HG02642 (cell line): ENCODE data around the gene RASSF6.
A peak's percentile ranks its signal among the peaks of the same experiment; 100 is the strongest.
"Not testable (repeated sequence)": the region's sequence is repeated elsewhere in the genome, so short reads cannot be mapped to it uniquely, and the experiment has no call there.

ENCODE experiments used
- ATAC-seq: cut with Tn5 transposase; IDR thresholded peaks from one replicate; pipeline ENCODE4 v1.9.1; 2021; ENCODE audit warnings: mild to moderate bottlenecking; ENCODE audit not compliant: unreplicated experiment, poor library complexity

The RASSF6 gene

DNA sequence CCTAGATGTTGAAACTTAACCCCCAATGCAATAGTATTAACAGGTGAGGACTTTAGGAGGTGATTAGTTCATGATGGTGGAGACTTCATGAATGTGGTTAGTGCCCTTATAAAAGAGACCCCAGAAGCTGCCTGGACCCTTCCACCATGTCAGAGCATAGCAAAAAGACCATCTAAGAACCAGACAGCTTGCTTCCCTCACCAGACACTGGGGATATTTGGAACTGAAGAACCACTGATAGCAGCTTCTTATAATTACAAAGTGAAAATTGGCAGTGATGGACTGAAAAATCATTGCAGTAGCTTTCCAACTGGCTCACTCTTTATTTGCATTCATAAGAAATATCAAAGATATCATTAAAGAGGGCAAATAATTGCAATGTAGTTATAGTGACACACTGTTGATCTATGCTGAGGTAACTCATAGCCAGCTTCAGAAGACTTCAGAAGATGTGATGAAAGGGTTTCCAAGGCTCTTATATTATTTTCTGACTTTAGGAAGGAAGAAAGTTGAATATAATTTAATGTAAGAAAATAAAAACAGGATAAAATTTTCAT is 5.8 kb downstream of the RASSF6 start:
- no peak for ATAC-seq

- no peak for ATAC-seq
These were observed 7.1 kb downstream of the RASSF6 start for GRCh38 chr4:73613130-73613529.

GRCh38 chr4:73612032-73612431 is 8.2 kb downstream of the RASSF6 start:
- no peak for ATAC-seq

- no peak for ATAC-seq
These were observed 10.5 kb downstream of the RASSF6 start for GRCh38 chr4:73609706-73610105.

GRCh38 chr4:73608689-73609594 is 11.3 kb downstream of the RASSF6 start:
- no peak for ATAC-seq

DNA sequence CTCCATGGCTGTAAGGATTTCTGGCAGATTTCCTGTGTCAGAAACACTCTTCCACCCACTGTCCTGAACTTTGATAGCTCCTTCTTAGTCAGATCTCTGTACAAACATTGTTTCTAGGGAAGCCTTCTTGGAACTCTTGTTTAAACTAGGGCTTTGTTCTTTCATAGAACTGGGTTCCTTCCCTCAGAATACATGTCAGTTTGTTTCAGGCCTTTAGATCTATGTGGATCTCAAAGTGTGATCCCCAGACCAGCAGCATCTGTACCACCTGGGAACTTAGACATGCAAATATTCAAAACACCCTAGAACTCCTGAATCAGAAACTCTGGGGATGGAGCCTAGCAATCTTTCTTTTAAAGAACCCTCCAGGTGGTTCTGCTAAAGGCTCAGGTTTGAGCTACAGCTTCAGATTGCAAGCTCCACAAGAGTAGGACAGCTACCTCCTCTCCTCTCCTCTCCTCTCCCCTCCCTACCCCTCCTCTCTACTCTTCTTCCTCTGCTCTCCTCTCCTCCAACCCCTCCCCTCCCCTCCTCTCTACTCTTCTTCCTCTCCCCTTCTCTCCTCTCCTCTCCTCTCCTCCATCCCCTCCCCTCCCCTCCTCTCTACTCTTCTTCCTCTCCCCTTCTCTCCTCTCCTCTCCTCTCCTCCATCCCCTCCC is 12.7 kb downstream of the RASSF6 start:
- peak; percentile 37 for ATAC-seq

- peak; percentile 84 for ATAC-seq
These were observed 13.7 kb downstream of the RASSF6 start for GRCh38 chr4:73606465-73606974.

DNA sequence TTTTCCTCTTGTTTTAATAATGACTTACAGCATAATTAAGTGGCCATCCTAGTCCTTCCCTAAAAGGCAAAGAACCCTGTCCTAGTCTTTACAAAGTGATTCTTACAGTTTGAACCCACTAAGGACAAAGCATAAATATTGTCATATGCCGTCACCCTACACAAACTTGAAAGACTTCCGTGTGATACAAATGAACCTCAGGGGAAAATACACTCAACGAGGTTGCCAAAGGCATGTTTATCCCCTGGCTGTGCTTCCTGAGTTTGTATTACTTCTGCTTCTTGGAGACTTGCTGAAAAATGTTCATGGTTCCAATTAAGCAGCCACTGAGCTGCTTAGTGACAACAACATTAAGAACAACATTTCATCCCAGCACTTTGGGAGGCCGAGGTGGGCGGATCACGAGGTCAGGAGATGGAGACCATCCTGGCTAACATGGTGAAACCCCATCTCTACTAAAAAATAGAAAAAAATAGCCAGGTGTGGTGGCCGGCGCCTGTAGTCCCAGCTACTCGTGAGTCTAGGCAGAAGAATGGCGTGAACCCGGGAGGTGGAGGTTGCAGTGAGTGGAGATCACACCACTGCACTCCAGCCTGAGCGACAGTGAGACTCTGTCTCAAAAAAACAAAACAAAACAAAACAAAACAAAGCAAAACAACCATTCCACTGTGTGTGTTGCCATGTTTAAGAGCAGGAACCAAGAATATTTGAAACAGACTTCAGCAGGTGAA is 16.2 kb downstream of the RASSF6 start:
- no peak for ATAC-seq

DNA sequence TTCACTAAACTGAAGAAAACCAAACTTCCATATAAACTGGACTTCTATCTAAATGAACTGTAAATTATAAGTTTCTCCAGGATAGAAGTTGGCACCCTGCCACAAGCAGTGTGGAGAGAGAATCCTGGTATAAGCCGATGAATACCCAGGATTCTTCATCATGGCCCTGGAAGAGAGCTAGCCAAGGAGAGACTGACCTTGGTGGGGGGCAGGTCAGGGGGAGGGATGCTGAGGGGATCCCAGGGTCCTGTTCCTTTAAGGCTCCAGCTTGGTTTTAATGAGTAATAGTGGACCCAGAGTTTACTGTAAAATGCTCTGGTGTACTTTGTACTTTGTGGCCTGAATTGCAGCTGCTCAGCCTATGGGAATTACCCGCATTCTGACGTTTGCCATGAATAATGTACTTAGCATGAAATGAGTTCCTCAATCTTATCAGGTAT is 16.9 kb downstream of the RASSF6 start:
- peak; percentile 39 for ATAC-seq

- no peak for ATAC-seq
These were observed 19.3 kb downstream of the RASSF6 start for GRCh38 chr4:73600954-73601353.

DNA sequence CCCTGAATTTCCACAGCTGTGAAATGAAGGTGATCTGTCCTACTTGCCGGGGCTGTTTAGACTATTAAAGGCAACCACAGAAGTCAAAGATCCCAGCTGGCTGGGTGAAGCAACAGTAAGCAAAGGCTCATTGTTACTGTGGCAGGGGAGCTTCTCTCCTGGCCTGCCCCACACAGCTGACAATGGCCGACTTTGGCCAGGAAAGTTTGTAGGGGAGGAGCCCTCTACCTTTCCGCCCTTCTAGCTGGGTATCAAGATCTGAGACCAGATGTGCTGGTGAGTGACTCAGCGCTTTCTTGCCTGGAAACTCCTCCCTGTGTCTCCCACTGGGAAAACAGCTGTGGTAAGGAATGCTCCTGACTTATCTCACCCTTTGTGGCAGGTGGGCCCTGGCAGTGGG is 21.1 kb downstream of the RASSF6 start:
- no peak for ATAC-seq

DNA sequence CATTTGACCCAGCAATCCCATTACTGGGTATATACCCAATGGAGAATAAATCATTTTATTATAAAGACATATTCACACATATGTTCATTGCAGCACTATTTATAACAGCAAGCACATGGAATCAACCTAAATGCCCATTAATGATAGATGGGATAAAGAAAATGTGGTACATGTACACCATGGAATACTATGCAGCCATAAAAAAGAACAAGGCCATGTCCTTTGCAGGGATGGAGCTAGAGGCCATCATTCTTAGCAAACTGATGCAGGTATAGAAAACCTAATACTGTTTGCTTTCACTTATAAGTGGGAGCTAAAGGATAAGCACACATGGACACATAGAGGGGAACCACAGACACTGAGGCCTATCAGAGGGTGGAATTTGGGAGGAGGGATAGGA is 22.6 kb downstream of the RASSF6 start:
- no peak for ATAC-seq

GRCh38 chr4:73597183-73597582 is 23.1 kb downstream of the RASSF6 start:
- ATAC-seq: not testable (repeated sequence)

DNA sequence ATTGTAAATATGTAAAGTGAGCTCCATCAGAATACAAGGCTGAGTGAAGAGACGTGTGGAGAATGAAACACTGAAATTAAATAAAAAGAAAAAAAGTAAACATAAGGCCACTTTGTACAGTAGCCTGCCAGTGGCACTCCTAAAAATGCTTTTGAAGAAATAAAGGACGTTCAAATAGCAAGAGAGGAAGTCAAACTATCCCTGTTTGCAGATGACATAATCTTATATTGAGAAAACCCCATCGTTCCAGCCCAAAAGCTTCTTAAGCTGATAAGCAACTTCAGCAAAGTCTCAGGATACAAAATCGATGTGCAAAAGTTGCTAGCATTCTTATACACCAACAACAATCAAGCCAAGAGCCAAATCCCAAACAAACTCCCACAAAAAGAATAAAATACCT is 24.2 kb downstream of the RASSF6 start:
- no peak for ATAC-seq

DNA sequence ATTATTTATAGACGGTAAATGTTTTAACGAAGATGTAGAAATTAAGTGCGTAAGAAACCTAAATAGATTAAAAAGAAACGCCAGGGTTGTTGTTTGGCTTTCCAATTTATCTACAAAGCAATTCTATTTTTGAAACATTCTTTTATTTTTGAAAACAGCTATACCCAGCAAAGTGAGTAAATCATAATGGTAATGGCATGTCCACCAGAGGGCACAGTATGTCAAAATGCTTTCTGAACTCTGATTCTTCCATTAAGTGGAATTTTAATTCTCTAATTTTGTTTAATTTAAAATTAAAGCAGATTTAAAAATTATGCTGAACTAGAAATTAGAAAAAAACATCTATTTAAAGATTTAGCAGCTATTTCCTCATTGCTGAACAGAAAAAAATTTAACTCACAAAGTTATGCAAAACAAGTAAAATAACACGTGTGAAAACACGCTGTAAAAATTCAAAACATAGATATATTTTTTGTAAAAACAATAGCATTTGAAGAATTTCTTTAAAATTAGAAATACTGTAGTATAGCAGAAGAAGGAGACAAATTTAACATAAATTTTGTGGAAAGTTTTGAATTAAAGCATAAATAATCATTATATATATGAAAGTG is 26.5 kb downstream of the RASSF6 start:
- ATAC-seq: no peak

DNA sequence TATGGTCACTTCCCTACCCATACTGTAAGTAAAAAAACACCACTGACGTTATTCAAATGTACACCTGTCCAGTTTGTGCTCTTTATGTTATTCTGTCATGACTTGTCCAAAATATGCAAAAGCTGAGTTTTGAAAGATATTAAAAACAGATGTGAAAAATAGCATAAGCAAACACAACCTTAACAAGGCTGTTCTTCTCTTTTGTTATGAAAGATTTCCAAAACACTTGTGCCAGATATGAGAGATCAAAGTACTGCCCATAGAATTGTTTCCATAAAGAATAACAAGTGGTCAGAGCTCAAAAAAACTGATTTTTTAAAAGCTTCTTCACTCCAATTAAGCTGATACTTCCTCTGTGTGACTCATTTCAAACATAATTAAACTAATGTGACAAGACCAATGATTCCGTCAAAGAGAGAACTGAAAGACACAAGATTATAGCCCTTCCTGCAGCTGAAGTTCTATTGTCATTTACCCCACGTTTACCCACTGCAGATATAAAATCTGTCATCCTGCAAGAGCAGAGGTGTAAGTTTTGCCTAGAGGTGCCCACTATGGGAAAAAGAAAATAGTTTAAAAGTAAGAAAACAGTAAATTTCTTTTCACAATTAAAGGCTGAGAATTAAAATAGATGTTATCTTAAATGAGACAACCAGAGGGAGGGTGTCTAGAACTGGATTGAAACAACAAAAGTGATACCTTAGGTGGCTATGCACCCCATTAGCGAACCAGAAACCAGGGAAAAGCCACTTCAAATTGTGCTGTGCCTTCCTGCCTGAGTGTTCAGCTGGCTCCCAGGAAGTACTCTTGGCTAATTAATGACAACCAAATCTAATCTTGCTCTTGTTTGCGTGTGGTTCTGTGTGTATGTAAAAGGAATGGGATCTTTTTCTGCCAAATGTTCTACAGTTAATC is 30.1 kb downstream of the RASSF6 start:
- peak; percentile 89 for ATAC-seq

DNA sequence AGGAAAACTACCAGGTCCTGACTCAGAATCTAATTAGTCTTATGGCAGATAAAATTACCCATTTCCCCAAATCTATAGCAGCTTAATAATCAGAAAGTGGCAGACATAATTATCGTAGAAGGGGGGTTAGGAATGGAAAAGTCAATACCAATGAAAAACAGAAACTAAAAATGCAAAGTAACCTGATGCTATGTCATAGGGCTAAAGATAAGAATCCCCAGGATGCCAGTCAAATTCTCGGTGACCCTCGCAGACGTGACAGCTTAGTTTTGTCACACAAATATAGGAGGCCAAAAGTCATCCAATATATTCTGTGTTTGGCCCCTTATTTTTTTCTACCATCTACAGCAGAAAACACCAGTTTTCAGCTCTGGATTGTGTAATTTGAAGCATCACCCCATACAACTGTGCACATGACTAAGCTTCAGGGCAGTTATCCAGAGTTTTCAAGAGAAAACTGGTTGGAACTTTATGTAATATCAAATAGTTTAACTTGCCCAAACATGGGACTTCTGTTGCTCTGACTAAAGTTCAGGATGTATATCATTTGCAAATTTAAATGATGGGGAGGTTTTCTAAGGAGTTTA is 30.9 kb downstream of the RASSF6 start:
- peak; percentile 44 for ATAC-seq

DNA sequence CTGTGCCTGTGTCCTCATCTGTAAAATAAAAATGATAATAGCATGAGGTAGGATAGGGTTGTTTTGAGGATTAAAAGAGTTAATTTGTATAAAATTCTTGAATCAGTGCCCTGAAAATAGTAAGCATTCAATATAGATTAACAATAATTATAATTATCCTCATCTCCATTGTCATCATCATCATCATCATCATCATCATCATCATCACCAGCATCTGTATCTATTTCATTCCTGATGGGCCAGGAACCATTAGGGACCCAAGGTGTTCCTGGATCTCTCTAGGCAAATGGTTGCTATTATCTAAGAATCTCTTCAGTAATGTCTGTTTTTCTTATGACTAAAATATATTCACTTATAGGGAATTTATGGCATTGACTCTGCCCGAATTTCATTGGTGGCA is 31.6 kb downstream of the RASSF6 start:
- ATAC-seq: no peak

GRCh38 chr4:73586666-73587065 is 33.6 kb downstream of the RASSF6 start:
- no peak for ATAC-seq
